GM18870 (cell line): Measurements from ENCODE around the gene IRX4.

ENCODE experiments used
- ATAC-seq: cut with Tn5 transposase; IDR thresholded peaks from one replicate; pipeline ENCODE4 v1.9.1; 2021; ENCODE audit warnings: moderate library complexity; ENCODE audit not compliant: unreplicated experiment

IRX4 gene

GRCh38 chr5:1840741-1841521 is 41.8 kb downstream of the IRX4 start:
- ATAC-seq: no peak

DNA sequence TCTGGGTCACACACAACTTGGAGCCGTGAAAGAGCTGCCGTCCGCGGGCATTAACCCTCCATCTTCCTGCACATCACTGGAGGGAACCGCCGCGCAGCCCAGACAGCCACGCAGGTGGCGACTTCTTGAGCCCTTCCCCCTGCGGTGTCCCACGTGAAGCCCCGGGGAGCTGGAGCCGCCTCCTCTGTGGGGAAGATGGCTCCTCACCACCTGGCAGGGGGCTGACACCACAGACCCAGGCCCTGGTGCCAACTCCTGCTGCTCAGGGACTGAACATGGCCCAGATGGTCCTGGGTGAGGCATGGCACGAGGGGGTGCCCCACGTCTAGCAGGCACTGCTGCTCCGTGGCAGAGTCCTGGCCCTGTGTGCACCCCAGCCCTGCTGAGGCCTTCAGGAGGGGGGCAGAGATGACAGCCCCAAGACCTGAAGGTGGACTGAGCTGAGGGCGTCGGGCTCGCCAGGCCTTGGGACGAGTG is 42.6 kb downstream of the IRX4 start:
- ATAC-seq: no peak

- no peak for ATAC-seq
These were observed 44.7 kb downstream of the IRX4 start for GRCh38 chr5:1838013-1838412.

- no peak for ATAC-seq
These were observed 45.5 kb downstream of the IRX4 start for GRCh38 chr5:1836891-1837880.

- ATAC-seq: no peak
These were observed 46.4 kb downstream of the IRX4 start for GRCh38 chr5:1836176-1836890.

GRCh38 chr5:1835431-1835830 is 47.3 kb downstream of the IRX4 start:
- ATAC-seq: no peak

DNA sequence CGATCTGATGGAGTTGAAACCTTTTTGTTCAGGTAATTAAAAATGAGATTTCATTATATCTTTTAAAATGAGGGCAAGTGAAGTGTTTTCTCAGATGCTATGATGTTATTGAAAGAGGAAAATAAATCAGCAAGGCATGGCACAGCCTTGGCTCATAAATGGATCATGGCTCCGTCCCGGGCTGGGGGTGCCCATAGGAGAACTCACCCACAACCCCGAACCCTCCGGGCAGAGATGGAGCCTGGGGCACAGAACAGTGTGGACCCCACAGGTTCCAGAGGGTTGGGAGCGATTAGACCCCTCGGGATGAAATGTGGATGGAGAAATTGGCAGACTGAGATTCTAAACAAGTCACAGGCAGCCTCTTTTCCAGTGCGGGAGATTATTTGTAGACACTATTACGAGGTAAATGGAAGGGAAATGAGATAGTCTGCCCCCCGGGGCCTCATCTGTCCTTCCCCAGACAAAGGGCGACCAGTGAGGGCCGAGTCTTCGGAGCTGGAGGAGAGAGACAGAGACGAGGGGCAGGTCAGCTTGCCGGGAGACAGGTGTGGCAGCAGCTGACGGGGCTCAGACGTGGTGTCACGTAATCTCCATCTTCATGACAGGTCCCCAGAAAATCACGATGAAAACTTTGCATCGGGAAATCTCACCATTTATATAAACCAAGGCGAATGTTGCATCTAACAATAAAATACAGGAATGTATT is 47.9 kb downstream of the IRX4 start:
- ATAC-seq: no peak

- ATAC-seq: no peak
These were observed 48.6 kb downstream of the IRX4 start for GRCh38 chr5:1834022-1834551.

- ATAC-seq: no peak
These were observed 49.3 kb downstream of the IRX4 start for GRCh38 chr5:1833264-1834021.

GRCh38 chr5:1832511-1833250 is 50.0 kb downstream of the IRX4 start:
- no peak for ATAC-seq

GRCh38 chr5:1831677-1832313 is 50.9 kb downstream of the IRX4 start:
- ATAC-seq: no peak

GRCh38 chr5:1831257-1831656 is 51.5 kb downstream of the IRX4 start:
- ATAC-seq: no peak

DNA sequence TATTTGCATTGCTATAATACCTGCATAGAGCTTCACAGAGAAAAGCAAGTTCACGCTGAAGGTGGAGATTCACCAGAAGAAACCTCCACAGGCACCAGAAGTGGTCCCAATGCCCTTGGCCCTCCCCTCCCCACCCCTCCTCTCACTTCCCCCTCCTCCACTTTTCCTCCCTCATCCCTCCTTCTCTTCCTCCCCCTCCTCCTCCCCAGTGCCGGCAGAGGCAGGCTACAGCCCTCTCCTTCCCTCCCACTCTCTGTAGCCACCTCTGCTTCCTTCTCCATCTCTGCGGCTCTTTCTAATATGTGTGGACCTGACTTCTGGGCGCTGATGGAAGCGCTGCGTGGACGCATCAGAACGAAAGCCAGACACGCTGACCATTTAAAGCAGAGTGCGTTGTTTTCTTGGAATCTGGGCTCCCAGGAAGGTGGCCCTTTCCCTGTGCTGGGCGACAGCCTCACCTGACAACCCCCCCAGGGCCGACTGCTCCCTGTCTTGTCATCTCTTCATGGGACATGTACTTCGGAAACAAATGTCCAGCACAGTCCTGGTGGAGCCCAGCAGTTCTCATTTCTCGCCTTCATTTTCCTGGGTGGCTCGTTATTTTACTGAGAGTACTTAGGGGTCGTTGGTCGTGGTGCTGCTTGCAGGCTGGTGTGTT is 52.0 kb downstream of the IRX4 start:
- ATAC-seq: no peak

GRCh38 chr5:1827886-1828397 is 54.8 kb downstream of the IRX4 start:
- no peak for ATAC-seq
